Spleen (tissue), 7 donors: ENCODE data around the gene TBPL1.

Experiments used
- POLR2A ChIP-seq, 3 donors: fragments of 450-650 bp; IDR thresholded peaks; one replicate each; pipeline ENCODE4 v1.5.1; 2017; ENCODE audit warnings: antibody characterized with exemption in 3 of 3, mild to moderate bottlenecking in 1 of 3
- POLR2AphosphoS5 ChIP-seq, 3 donors: sonication (generic); formaldehyde crosslinking; IDR thresholded peaks; one replicate each; pipeline ENCODE4 v1.5.1; 2017; ENCODE audit warnings: antibody characterized with exemption in 3 of 3
- TF ChIP-seq, protein P1 (sequence below), 11 experiments: fragments of 200-600 bp in 7 of 11; fragments of 450-650 bp in 4 of 11; sonication (generic) in 4 of 11; IDR thresholded peaks in 8 of 11; conservative IDR thresholded peaks in 3 of 11; 1 replicate in 7 of 11; 2 replicates in 4 of 11; pipeline versions ENCODE4 v1.4.0 to v1.8.0; 2016 to 2021; ENCODE audit warnings: antibody characterized with exemption in 11 of 11, inconsistent platforms in 4 of 11, mild to moderate bottlenecking in 1 of 11
- donor health status: DM: no; HTN: no; CAD: no; lungs with moderate emphysema.
- donor health status: DM: no; HTN: no; CAD: no.
- donor health status: DM: no; HTN: no; CAD: no.

DNA sequence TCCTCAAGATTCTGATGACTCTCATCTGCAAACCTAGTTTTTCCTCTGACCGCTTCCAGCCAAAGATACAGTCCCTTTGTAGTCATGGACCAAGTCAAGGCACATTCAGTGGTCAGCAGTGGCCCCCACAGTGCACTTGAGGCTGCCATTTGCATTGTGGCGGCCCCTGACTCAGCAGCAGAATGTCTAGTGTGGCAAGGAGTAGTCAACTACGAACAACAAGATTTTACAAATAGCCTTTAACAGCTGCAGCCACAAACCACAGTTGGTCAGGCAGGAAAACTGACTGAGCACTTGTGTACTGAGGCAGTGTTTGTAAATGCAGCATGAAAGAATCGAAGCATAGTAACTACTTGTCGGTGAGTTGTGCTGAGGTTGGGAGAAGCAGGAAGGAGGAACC, 49.8 kb downstream of the TBPL1 start:
- TF ChIP-seq, protein P1, sequence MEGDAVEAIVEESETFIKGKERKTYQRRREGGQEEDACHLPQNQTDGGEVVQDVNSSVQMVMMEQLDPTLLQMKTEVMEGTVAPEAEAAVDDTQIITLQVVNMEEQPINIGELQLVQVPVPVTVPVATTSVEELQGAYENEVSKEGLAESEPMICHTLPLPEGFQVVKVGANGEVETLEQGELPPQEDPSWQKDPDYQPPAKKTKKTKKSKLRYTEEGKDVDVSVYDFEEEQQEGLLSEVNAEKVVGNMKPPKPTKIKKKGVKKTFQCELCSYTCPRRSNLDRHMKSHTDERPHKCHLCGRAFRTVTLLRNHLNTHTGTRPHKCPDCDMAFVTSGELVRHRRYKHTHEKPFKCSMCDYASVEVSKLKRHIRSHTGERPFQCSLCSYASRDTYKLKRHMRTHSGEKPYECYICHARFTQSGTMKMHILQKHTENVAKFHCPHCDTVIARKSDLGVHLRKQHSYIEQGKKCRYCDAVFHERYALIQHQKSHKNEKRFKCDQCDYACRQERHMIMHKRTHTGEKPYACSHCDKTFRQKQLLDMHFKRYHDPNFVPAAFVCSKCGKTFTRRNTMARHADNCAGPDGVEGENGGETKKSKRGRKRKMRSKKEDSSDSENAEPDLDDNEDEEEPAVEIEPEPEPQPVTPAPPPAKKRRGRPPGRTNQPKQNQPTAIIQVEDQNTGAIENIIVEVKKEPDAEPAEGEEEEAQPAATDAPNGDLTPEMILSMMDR (IDR thresholded peaks at IDR 0.05 in 8 of 11, conservative IDR thresholded peaks at IDR 0.05 in 3 of 11), result no peak
- TF ChIP-seq POLR2AphosphoS5 (IDR thresholded peaks at IDR 0.05) (no peak), POLR2A (IDR thresholded peaks at IDR 0.05) (no peak)
